Measurements from ENCODE around the gene CGN.

CGN gene

GRCh38 chr1:151510957-151511635, at the start of gene CGN:
Gene CGN (plus strand): TSS chr1:151511387. CDS start chr1:151518520, 7,133 bp downstream.
- peak; percentile 63 for DNase-seq

- no peak for DNase-seq
These were observed 49.5 kb upstream of the CGN start for GRCh38 chr1:151461694-151462093.

GRCh38 chr1:151465026-151465425, 46.2 kb upstream of the CGN start:
- no peak for DNase-seq

GRCh38 chr1:151472856-151473731, 38.1 kb upstream of the CGN start:
- peak; percentile 39 for DNase-seq

GRCh38 chr1:151474745-151475144, 36.4 kb upstream of the CGN start:
- no peak for DNase-seq

GRCh38 chr1:151475175-151475574, 36.0 kb upstream of the CGN start:
- DNase-seq = no peak

- DNase-seq = no peak
These were observed 35.1 kb upstream of the CGN start for GRCh38 chr1:151476083-151476482.

GRCh38 chr1:151477066-151477465, 34.1 kb upstream of the CGN start:
- DNase-seq = no peak

- no peak for DNase-seq
These were observed 32.9 kb upstream of the CGN start for GRCh38 chr1:151478140-151478812.

GRCh38 chr1:151478923-151479322, 32.3 kb upstream of the CGN start:
- DNase-seq = peak; percentile 25

GRCh38 chr1:151479462-151479861, 31.7 kb upstream of the CGN start:
- DNase-seq = peak; percentile 3

GRCh38 chr1:151482017-151482416, 29.2 kb upstream of the CGN start:
- no peak for DNase-seq

GRCh38 chr1:151485685-151486255, 25.4 kb upstream of the CGN start:
- DNase-seq = no peak

- no peak for DNase-seq
These were observed 24.6 kb upstream of the CGN start for GRCh38 chr1:151486557-151486956.

- no peak for DNase-seq
These were observed 19.5 kb upstream of the CGN start for GRCh38 chr1:151491641-151492040.

- no peak for DNase-seq
These were observed 19.1 kb upstream of the CGN start for GRCh38 chr1:151492120-151492519.

- no peak for DNase-seq
These were observed 18.1 kb upstream of the CGN start for GRCh38 chr1:151493042-151493441.

- DNase-seq = peak; percentile 83
These were observed 16.4 kb upstream of the CGN start for GRCh38 chr1:151494741-151495281.

- no peak for DNase-seq
These were observed 15.9 kb upstream of the CGN start for GRCh38 chr1:151495316-151495715.

- no peak for DNase-seq
These were observed 11.8 kb upstream of the CGN start for GRCh38 chr1:151499365-151499764.

- no peak for DNase-seq
These were observed 11.3 kb upstream of the CGN start for GRCh38 chr1:151499930-151500329.

GRCh38 chr1:151501474-151501873, 9.7 kb upstream of the CGN start:
- no peak for DNase-seq
